WTC11 (cell line): ENCODE data around the gene LAMA4. TPM values are rescaled to one million over a fixed set of nuclear protein-coding genes. Genes with fewer than 3 reads are reported as not detected.

Source experiments
- ATAC-seq: fragments of 200-7000 bp; cut with Tn5 transposase; 2 replicates; pipeline ENCODE4 v1.10.0; 2021; ENCODE audit warnings: mild to moderate bottlenecking, moderate library complexity
- CTCF ChIA-PET: fragments of 300-600 bp; sonication (Branson Sonifier 250); formaldehyde crosslinking; loops from one replicate; lab custom pipeline; 2021; ENCODE audit warnings: antibody characterized with exemption; lab: Charles Lee
- POLR2A ChIA-PET: fragments of 350-600 bp; sonication (Branson Sonifier 250); formaldehyde crosslinking; loops from one replicate; lab custom pipeline; 2021; ENCODE audit warnings: antibody characterized with exemption; lab: Charles Lee
- DNase-seq: peaks from one replicate; pipeline ENCODE4 v3.0.0; 2021; ENCODE audit warnings: low spot score
- H3K27ac Mint-ChIP-seq: 2 replicates; pipeline ENCODE4 v1.8.0; 2021; ENCODE audit warnings: mixed read lengths
- H3K27me3 Mint-ChIP-seq: 2 replicates; pipeline ENCODE4 v1.8.0; 2021; ENCODE audit warnings: low read depth, mild to moderate bottlenecking, moderate library complexity, mixed read lengths
- H3K36me3 Mint-ChIP-seq: 2 replicates; pipeline ENCODE4 v1.8.0; 2021; ENCODE audit warnings: mixed read lengths
- H3K4me1 Mint-ChIP-seq: 2 replicates; pipeline ENCODE4 v1.8.0; 2022; ENCODE audit warnings: mixed read lengths
- H3K4me3 Mint-ChIP-seq: 2 replicates; pipeline ENCODE4 v1.8.0; 2021; ENCODE audit warnings: mild to moderate bottlenecking, moderate library complexity, mixed read lengths
- H3K9me3 Mint-ChIP-seq: 2 replicates; pipeline ENCODE4 v1.8.0; 2021; ENCODE audit warnings: mixed read lengths
- CBFB ChIP-seq: sonication (generic); formaldehyde crosslinking; IDR thresholded peaks from 2 replicates; pipeline ENCODE4 v1.8.1; 2022; ENCODE audit warnings: mild to moderate bottlenecking, low read depth, missing genetic modification reagents
- CDX4 ChIP-seq: fragments of 250-450 bp; sonication (Bioruptor Pico); IDR thresholded peaks from 2 replicates; pipeline ENCODE4 v1.9.0; 2021; ENCODE audit warnings: moderate library complexity, mild to moderate bottlenecking, inconsistent platforms, borderline replicate concordance
- CREB1 ChIP-seq: sonication (generic); formaldehyde crosslinking; IDR thresholded peaks from 2 replicates; pipeline ENCODE4 v1.8.0; 2023; ENCODE audit warnings: mild to moderate bottlenecking, missing genetic modification reagents
- CREM ChIP-seq: sonication (generic); formaldehyde crosslinking; IDR thresholded peaks from 2 replicates; pipeline ENCODE4 v1.8.1; 2022; ENCODE audit warnings: mild to moderate bottlenecking, missing genetic modification reagents, moderate library complexity
- CTCF ChIP-seq: fragments of 200-600 bp; IDR thresholded peaks from 2 replicates; pipeline ENCODE4 v1.8.0; 2022; ENCODE audit warnings: antibody characterized with exemption
- E2F4 ChIP-seq: sonication (generic); formaldehyde crosslinking; IDR thresholded peaks from 2 replicates; pipeline ENCODE4 v1.8.1; 2022; ENCODE audit warnings: low read depth, mild to moderate bottlenecking, moderate library complexity, missing genetic modification reagents, borderline replicate concordance
- FOXK1 ChIP-seq: sonication (generic); formaldehyde crosslinking; IDR thresholded peaks from 2 replicates; pipeline ENCODE4 v1.8.0; 2022; ENCODE audit warnings: mild to moderate bottlenecking, moderate library complexity, missing genetic modification reagents
- FOXP4 ChIP-seq: sonication (generic); formaldehyde crosslinking; IDR thresholded peaks from 2 replicates; pipeline ENCODE4 v1.8.0; 2022; ENCODE audit warnings: mild to moderate bottlenecking, missing genetic modification reagents
- GTF2I ChIP-seq: fragments of 250-450 bp; sonication (Bioruptor Pico); conservative IDR thresholded peaks from 2 replicates; pipeline ENCODE4 v1.4.0; 2021; ENCODE audit warnings: mild to moderate bottlenecking
- JAZF1 ChIP-seq: fragments of 250-450 bp; sonication (Bioruptor Pico); IDR thresholded peaks from 2 replicates; pipeline ENCODE4 v1.9.0; 2021; ENCODE audit warnings: moderate library complexity, mild to moderate bottlenecking, inconsistent platforms
- KAT7 ChIP-seq: sonication (generic); formaldehyde crosslinking; IDR thresholded peaks from 2 replicates; pipeline ENCODE4 v1.8.1; 2023; ENCODE audit warnings: missing genetic modification reagents, mild to moderate bottlenecking, borderline replicate concordance
- MXD4 ChIP-seq: fragments of 250-450 bp; sonication (Bioruptor Pico); IDR thresholded peaks from 2 replicates; pipeline ENCODE4 v1.8.0; 2021; ENCODE audit warnings: mild to moderate bottlenecking, moderate library complexity, borderline replicate concordance
- NFYB ChIP-seq: sonication (generic); formaldehyde crosslinking; conservative IDR thresholded peaks from 2 replicates; pipeline ENCODE4 v1.8.0; 2022; ENCODE audit warnings: low read depth, missing genetic modification reagents
- NR2C2 ChIP-seq: sonication (generic); formaldehyde crosslinking; IDR thresholded peaks from 2 replicates; pipeline ENCODE4 v1.8.0; 2022; ENCODE audit warnings: mild to moderate bottlenecking, missing genetic modification reagents
- RELA ChIP-seq: sonication (generic); formaldehyde crosslinking; IDR thresholded peaks from 2 replicates; pipeline ENCODE4 v1.8.1; 2022; ENCODE audit warnings: missing genetic modification reagents, mild to moderate bottlenecking, borderline replicate concordance
- RORB ChIP-seq: fragments of 250-450 bp; sonication (Bioruptor Pico); IDR thresholded peaks from 2 replicates; pipeline ENCODE4 v1.9.0; 2021; ENCODE audit warnings: mild to moderate bottlenecking
- SP1 ChIP-seq: sonication (generic); formaldehyde crosslinking; conservative IDR thresholded peaks from 2 replicates; pipeline ENCODE4 v1.8.1; 2022; ENCODE audit warnings: missing genetic modification reagents
- ZBTB21 ChIP-seq: sonication (generic); formaldehyde crosslinking; IDR thresholded peaks from 2 replicates; pipeline ENCODE4 v1.8.1; 2023; ENCODE audit warnings: mild to moderate bottlenecking, missing genetic modification reagents, borderline replicate concordance
- ZNF121 ChIP-seq: sonication (generic); formaldehyde crosslinking; IDR thresholded peaks from 2 replicates; pipeline ENCODE4 v1.8.0; 2023; ENCODE audit warnings: missing genetic modification reagents
- ZNF232 ChIP-seq: sonication (generic); formaldehyde crosslinking; IDR thresholded peaks from 2 replicates; pipeline ENCODE4 v1.8.0; 2022; ENCODE audit warnings: mild to moderate bottlenecking, missing genetic modification reagents
- ZNF263 ChIP-seq: sonication (generic); formaldehyde crosslinking; IDR thresholded peaks from 2 replicates; pipeline ENCODE4 v1.8.1; 2022; ENCODE audit warnings: low read depth, mild to moderate bottlenecking, moderate library complexity, missing genetic modification reagents
- ZNF281 ChIP-seq: sonication (generic); formaldehyde crosslinking; IDR thresholded peaks from 2 replicates; pipeline ENCODE4 v1.8.0; 2023; ENCODE audit warnings: mild to moderate bottlenecking, missing genetic modification reagents
- total RNA-seq: library from RNA; stranded (reverse); gene quantifications from 3 replicates; pipeline ENCODE4 v1.2.3, GENCODE V29; 2021
- TF ChIP-seq, protein P1 (sequence below): sonication (generic); formaldehyde crosslinking; IDR thresholded peaks from 2 replicates; pipeline ENCODE4 v1.8.0; 2023; ENCODE audit warnings: missing genetic modification reagents
- TF ChIP-seq, protein P2 (sequence below): sonication (generic); formaldehyde crosslinking; IDR thresholded peaks from 2 replicates; pipeline ENCODE4 v1.8.0; 2022; ENCODE audit warnings: mild to moderate bottlenecking, missing genetic modification reagents

Gene LAMA4
- total RNA-seq, 1 experiment from 2014 or later, result 1.6 TPM

DNA sequence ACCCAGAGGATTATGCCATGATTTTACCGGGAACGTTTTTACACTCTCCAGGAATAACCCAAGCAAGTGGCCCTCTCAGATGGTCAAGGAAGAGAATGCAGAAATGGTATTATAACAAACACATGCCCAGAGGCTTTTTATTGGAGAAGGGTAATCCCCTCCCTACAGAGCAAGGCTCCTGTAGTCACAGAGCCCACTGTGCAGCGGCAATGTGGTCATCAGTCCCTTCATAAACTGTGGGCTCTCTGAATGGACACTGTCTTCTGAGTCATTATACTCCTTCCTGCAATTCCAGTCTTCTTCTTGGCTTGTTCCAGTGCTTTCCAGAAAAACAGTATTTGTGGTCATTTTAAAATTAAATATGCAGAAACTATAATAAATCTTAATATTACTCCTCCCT is 74.7 kb downstream of the LAMA4 start (continued):
- no peak for TF ChIP-seq CTCF
- TF ChIP-seq CREB1 (CRISPR knock-in tag), result no peak
- TF ChIP-seq SP1, result no peak
- TF ChIP-seq GTF2I (CRISPR knock-in tag), result no peak
- TF ChIP-seq JAZF1 (CRISPR knock-in tag), result no peak
- no peak for TF ChIP-seq CBFB (CRISPR knock-in tag)
- no peak for TF ChIP-seq NR2C2 (CRISPR knock-in tag)
- no peak for TF ChIP-seq FOXP4 (CRISPR knock-in tag)
- no peak for TF ChIP-seq CREM (CRISPR knock-in tag)
- TF ChIP-seq ZNF232 (CRISPR knock-in tag), result no peak
- no peak for TF ChIP-seq ZNF263 (CRISPR knock-in tag)

DNA sequence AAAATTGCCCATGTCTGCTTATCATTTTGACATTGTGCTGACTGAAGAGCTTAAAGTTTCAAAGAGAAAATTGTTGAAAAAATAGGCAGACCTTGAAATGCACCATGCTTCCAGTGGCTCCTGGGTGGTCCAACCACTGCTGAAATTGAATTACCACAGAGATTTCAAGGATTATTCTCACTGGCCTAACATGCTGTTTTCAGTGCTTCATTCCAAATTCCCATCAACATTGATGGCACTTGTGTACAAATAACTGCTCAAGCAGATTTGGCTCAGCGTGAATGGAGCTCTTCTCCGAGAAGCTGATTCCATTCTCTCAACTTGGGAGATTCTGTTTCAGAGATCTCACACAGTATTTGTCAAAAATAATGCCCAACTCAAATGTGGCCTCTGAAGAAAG is 75.5 kb downstream of the LAMA4 start:
- H3K27ac Mint-ChIP-seq, result no peak overlapping the region

More for the DNA sequence above, 75.5 kb downstream of the LAMA4 start:
- H3K36me3 Mint-ChIP-seq, result no peaks in the 10 kb centered on the region
- no peak for TF ChIP-seq ZBTB21 (CRISPR knock-in tag)
- TF ChIP-seq, protein P1, sequence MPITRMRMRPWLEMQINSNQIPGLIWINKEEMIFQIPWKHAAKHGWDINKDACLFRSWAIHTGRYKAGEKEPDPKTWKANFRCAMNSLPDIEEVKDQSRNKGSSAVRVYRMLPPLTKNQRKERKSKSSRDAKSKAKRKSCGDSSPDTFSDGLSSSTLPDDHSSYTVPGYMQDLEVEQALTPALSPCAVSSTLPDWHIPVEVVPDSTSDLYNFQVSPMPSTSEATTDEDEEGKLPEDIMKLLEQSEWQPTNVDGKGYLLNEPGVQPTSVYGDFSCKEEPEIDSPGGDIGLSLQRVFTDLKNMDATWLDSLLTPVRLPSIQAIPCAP (CRISPR knock-in tag), result no peak
- TF ChIP-seq E2F4 (CRISPR knock-in tag), result no peak
- no peak for TF ChIP-seq KAT7 (CRISPR knock-in tag)
- TF ChIP-seq RORB (CRISPR knock-in tag), result no peak
- TF ChIP-seq NFYB, result no peak
- no peak for TF ChIP-seq RELA (CRISPR knock-in tag)
- TF ChIP-seq, protein P2, sequence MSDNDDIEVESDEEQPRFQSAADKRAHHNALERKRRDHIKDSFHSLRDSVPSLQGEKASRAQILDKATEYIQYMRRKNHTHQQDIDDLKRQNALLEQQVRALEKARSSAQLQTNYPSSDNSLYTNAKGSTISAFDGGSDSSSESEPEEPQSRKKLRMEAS (CRISPR knock-in tag), result no peak
- no peak for TF ChIP-seq CDX4 (CRISPR knock-in tag)
- no peak for TF ChIP-seq CBFB (CRISPR knock-in tag)
- no peak for TF ChIP-seq ZNF232 (CRISPR knock-in tag)
- no peak for TF ChIP-seq FOXK1
- no peak for TF ChIP-seq NR2C2 (CRISPR knock-in tag)
- no peak for TF ChIP-seq ZNF121 (CRISPR knock-in tag)
- no peak for TF ChIP-seq ZNF281 (CRISPR knock-in tag)
- TF ChIP-seq MXD4, result no peak
- POLR2A ChIA-PET, result no interaction called here
- no peaks in the 10 kb centered on the region for H3K4me1 Mint-ChIP-seq
- H3K4me3 Mint-ChIP-seq, result no peak overlapping the region
- no peak for ATAC-seq
- CTCF ChIA-PET, result interaction anchor here (0.9 to 3.1 kb wide), 2 partner anchors 34 to 132 kb away, joined by 3 to 48 read pairs; no protein-coding TSS in a partner anchor
- no peaks in the 10 kb centered on the region for H3K9me3 Mint-ChIP-seq
- DNase-seq, result no peak
- H3K27me3 Mint-ChIP-seq, result no peaks in the 10 kb centered on the region
